DMS153 (cell line): ENCODE data around the gene WDR44.
"Not testable (repeated sequence)": the region's sequence is repeated elsewhere in the genome, so short reads cannot be mapped to it uniquely, and the experiment has no call there.

ENCODE experiments used
- DNase-seq: peaks from one replicate; lab custom pipeline; 2025; lab: John Stamatoyannopoulos, UW

Gene WDR44, protein sequence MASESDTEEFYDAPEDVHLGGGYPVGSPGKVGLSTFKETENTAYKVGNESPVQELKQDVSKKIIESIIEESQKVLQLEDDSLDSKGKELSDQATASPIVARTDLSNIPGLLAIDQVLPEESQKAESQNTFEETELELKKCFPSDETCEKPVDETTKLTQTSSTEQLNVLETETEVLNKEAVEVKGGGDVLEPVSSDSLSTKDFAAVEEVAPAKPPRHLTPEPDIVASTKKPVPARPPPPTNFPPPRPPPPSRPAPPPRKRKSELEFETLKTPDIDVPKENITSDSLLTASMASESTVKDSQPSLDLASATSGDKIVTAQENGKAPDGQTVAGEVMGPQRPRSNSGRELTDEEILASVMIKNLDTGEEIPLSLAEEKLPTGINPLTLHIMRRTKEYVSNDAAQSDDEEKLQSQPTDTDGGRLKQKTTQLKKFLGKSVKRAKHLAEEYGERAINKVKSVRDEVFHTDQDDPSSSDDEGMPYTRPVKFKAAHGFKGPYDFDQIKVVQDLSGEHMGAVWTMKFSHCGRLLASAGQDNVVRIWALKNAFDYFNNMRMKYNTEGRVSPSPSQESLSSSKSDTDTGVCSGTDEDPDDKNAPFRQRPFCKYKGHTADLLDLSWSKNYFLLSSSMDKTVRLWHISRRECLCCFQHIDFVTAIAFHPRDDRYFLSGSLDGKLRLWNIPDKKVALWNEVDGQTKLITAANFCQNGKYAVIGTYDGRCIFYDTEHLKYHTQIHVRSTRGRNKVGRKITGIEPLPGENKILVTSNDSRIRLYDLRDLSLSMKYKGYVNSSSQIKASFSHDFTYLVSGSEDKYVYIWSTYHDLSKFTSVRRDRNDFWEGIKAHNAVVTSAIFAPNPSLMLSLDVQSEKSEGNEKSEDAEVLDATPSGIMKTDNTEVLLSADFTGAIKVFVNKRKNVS

DNA sequence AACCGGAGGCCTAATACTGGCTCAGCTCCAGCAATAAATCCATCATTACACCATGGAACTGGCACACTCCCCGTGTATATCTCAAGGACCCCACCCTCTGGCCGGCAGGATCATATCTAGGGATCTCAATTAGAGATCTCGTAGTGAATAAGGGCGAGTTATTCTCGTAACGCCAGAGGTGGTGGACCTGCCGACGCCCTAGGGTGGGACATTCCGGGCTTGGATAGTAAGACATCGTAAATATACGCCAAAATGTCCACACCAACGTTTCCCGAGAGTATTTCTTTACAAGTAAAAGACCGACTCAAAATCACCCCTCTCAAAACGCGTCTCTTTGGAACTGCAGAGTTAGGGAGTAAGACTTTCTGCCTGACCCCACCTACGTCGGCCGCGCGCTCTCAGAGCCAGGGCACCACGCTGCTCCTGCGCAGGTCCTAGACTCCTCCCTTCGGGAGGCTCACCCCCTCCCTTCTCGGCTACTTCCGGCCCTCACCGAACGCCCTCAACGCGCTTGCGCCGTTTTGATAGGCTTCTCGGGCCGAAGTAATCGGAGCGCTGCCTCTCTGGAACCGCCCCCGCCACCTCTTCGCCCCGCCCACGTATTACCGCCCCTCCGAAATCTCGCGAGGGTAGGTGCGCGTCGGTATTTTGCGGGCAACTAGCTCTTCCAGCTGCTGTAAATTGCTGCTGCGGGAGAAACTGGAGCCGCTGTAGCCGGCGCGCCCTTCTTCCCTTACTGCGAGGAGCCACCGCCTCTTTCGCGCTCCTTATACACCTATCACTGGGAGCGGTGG is at the start of gene WDR44:
TSS of gene WDR44 (plus strand) at position 643 of the 794 bp plus-strand sequence. CDS start 398 bp downstream, outside the sequence.
- peak; percentile 84 for DNase-seq

- DNase-seq: not testable (repeated sequence)
These were observed 40.1 kb upstream of the WDR44 start for GRCh38 chrX:118305827-118306226.

- DNase-seq: no peak
These were observed 30.4 kb upstream of the WDR44 start for GRCh38 chrX:118315529-118315928.

DNA sequence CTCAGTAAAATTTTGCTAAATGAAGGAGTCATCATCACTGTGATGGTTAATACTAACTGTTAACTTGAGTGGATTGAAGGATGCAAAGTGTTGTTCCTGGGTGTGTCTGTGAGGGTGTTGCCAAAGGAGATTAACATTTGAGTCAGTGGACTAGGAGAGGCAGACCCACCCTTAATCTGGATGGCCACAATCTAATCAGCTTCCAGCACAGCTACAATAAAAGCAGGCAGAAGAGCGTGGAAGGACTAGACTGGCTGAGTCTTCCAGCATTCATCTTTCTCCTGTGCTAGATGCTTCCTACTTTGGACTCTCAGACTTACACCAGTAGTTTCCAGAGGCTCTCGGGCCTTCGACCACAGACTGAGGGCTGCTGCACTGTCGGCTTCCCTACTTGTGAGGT is 21.3 kb upstream of the WDR44 start:
- no peak for DNase-seq

GRCh38 chrX:118325453-118325852 is 20.5 kb upstream of the WDR44 start:
- DNase-seq: no peak

GRCh38 chrX:118329175-118329574 is 16.7 kb upstream of the WDR44 start:
- DNase-seq: no peak

- DNase-seq: no peak
These were observed 8.2 kb upstream of the WDR44 start for GRCh38 chrX:118337687-118338086.

GRCh38 chrX:118338930-118339329 is 7.0 kb upstream of the WDR44 start:
- no peak for DNase-seq

DNA sequence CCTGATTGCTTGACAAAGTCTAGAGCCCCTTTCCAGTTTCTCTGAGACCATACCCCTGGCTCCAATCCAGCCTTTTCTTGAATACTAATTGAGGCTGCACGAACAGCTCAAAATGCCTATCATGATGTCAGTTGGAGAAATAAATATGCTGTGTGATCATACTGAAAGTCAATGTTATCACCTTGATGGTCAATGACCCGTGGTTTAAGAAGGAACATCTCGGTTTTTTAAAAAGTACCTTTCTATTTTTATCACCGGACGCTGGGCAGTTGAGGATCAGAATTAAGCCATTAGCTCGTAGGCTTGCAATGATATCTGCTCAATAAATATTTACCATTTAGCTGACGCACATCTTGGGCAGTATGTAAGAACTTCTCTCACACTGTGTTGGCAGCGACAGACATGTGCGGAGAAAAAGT is 852 bp upstream of the WDR44 start:
- DNase-seq: no peak

DNA sequence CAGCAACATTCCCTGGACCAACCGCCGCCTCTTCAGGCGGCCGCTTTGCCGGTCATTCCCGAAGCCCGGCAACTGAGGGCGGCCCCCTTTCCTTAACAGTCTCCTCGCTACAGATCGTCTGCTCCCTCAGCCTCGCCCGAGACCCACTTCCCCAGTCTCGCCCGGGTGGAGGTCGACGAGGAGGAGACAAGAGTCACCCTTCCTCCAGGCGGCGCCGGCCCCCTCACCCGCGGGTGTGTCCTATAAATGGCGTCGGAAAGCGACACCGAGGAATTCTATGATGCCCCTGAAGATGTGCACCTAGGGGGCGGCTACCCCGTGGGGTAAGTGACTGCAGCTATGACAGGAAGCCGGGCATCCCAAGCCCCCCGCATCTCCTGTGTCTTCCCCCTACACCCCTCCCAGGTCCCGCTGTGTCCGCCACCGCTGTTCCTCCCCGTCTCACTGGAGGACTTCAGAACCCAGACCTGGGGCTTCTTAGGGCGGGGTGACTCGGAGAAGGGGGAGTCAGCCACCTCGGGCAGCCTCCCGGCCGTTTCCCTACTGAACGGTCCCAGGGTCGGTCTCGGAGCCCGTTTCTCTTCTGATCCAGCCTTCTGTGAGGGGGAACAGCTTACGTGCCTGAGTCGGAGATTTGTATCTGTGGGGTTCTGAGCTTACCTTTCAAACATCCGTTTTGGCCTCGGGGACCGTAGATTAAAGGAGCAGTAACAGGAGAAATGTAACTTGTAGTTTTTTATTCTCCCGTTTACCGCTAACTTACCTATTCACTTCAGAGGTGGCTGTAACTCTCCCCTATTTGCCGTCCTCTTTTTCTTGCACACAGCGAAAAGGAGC is 570 bp downstream of the WDR44 start:
- no peak for DNase-seq

GRCh38 chrX:118347131-118347530 is 1.2 kb downstream of the WDR44 start:
- DNase-seq: no peak

DNA sequence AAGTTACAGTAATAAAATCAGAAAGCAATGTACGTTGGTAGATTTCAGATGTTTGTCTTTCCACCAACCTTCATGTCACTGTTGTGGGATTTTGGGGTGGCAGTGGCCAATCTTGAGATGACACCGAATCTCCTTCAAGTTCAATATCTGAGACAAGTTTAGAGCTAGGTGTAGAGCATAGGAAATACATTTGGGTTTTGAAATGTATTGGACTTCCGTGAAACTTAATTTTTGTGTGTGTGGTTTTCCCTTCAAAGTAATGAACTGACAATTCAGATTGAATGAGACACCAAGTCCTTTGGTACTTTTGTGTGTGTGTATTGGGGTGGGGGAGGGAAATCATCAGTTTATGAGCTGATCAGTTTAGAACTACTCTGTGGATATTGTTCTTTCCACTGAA is 1.8 kb downstream of the WDR44 start:
- DNase-seq: no peak

GRCh38 chrX:118348186-118348810 is 2.4 kb downstream of the WDR44 start:
- DNase-seq: no peak

DNA sequence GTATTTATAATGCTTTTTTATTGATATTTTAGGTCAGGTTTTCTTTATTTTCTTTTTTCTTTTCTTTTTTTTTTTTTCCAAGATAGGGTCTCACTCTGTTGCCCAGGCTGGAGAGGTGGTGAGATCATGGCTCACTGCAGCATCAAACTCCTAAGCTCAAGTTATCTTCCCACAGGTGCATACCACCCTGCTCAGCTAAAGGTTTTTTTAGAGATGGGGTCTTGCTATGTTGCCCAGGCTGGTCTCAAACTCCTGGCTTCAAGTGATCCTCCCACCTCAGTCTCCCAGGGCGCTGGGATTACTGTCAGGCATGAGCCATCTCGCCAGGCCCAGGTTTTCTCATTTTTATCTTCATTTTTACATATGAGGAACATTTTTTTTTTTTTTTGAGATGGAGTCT is 3.3 kb downstream of the WDR44 start:
- DNase-seq: no peak

DNA sequence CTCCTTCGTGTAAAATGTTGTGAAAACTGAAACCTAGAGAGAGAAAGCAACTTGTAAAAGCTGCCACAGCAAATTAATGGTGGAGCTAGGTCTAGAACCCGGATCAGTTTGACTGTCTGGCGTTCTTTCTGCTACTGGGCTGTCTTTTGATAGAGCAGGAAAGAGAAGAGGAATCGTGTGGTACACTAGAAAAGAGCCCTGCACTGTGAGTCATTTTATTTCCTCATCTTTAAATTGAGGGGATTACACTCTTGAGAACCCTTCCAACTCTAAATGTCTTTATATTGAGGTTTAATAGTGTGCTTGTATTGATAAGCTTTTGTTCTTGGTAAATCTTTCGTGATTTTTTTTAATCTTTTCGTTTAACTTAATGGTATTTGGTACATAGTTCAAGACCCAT is 4.3 kb downstream of the WDR44 start:
- no peak for DNase-seq

- DNase-seq: no peak
These were observed 4.8 kb downstream of the WDR44 start for GRCh38 chrX:118350706-118351105.

DNA sequence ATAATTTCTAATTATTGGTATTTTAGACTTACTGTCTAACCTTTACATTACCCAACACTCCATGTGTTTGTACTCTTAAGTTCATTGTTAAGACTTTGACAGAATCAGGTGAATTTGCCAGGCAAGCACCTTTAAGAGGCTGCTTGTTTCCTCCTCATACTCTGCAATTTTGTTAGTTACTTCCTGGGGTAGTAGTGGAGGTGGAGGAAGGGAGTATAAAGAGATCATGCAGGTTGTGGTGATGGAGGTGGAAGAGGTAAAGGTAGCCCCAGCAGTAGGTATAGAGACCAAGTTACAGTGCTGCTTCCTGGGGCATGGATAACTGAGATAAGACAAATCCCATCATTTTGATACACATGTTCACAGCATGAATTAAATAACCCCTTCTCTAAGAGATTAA is 6.7 kb downstream of the WDR44 start:
- DNase-seq: no peak

DNA sequence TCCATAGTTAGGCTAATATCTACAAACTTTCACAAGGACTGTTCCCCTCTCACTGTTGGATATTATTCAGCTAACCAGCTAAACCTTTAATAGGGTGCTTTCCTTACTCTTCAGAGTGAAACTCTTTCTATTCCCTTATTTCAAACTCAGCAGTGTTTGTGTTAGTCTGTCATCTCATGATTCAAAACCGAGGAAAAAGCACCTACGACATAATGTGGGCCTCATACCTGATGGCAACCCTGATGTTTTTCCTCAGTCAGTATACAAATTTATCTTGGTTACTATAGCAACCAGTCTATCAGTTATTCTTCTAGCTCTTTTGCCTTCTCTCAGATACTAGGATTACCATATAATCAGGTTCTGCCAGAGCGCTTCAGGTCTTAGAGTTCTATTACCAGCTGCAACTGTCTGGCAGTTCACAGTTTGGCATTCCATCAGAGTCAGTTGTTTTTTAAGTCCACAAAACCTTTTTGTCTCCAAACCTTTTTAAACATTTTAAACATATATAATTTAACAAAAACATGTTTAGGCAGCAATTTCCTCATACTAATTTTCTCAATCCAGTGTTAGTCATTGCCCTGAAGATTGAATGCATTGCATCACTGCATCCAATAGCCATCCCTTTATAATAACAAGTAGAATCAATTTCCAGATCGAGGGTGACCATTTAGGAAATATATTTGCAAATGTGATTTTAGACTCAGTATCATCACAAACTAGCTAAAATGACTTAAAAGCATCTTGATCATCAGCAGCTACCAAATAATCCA is 7.4 kb downstream of the WDR44 start:
- no peak for DNase-seq

- DNase-seq: no peak
These were observed 9.5 kb downstream of the WDR44 start for GRCh38 chrX:118355225-118355920.
